IMR-90 (cell line): ENCODE data around the gene MEGF10. TPM values are rescaled to one million over a fixed set of nuclear protein-coding genes. Genes with fewer than 3 reads are reported as not detected.

ENCODE experiments used
- ATAC-seq: fragments of 200-7000 bp; cut with Tn5 transposase; 2 replicates; pipeline ENCODE4 v1.9.1; 2020; ENCODE audit warnings: low read depth, mild to moderate bottlenecking, moderate library complexity
- BruUV-seq: library from RNA; stranded (reverse); fragments of 400-500 nt; replicated peaks from 2 replicates; lab custom pipeline; 2021; lab: Mats Ljungman, UMichigan
- CTCF ChIA-PET: fragments of 300-600 bp; formaldehyde crosslinking; extraction: SDS; loops from one replicate; lab custom pipeline; 2021; ENCODE audit warnings: antibody characterized with exemption; lab: Yijun Ruan, JAX
- POLR2A ChIA-PET: fragments of 300-600 bp; sonication (Branson Sonifier 250); formaldehyde crosslinking; loops from one replicate; lab custom pipeline; 2022; ENCODE audit warnings: antibody characterized with exemption; ENCODE audit not compliant: unreplicated experiment; lab: Charles Lee
- DNase-seq: peaks from one replicate; pipeline ENCODE4 v3.0.0; 2013
- H2AFZ ChIP-seq: replicated peaks from 2 replicates; pipeline ENCODE3; 2013; ENCODE audit warnings: low read length, mild to moderate bottlenecking; ENCODE audit not compliant: poor library complexity
- H2AK5ac ChIP-seq: 2 replicates; pipeline ENCODE4 v1.6.1; 2013; ENCODE audit warnings: low read depth, low read length, inconsistent platforms
- H2AK9ac ChIP-seq: replicated peaks from 2 replicates; pipeline ENCODE3; 2013; ENCODE audit warnings: mild to moderate bottlenecking, low read depth, low read length, moderate library complexity; ENCODE audit not compliant: poor library complexity
- H2BK120ac ChIP-seq: 2 replicates; pipeline ENCODE4 v1.6.1; 2013; ENCODE audit warnings: low read depth, low read length, inconsistent platforms
- H2BK15ac ChIP-seq: 3 replicates; pipeline ENCODE4 v1.6.1; 2013; ENCODE audit warnings: low read depth, low read length, inconsistent platforms
- H2BK20ac ChIP-seq: 2 replicates; pipeline ENCODE4 v1.6.1; 2013; ENCODE audit warnings: low read depth, mild to moderate bottlenecking, inconsistent platforms, low read length, moderate library complexity
- H2BK5ac ChIP-seq: 2 replicates; pipeline ENCODE4 v1.6.1; 2013; ENCODE audit warnings: mild to moderate bottlenecking, low read depth, low read length, inconsistent platforms; ENCODE audit not compliant: poor library complexity, severe bottlenecking
- H3K14ac ChIP-seq: replicated peaks from 2 replicates; pipeline ENCODE4 v1.6.1; 2013; ENCODE audit warnings: low read depth, low read length, inconsistent platforms
- H3K18ac ChIP-seq: 2 replicates; pipeline ENCODE4 v1.6.1; 2013; ENCODE audit warnings: low read depth, low read length, control low read depth
- H3K23ac ChIP-seq: 2 replicates; pipeline ENCODE4 v1.6.1; 2013; ENCODE audit warnings: low read depth, low read length, inconsistent platforms
- H3K27ac ChIP-seq: 2 replicates; pipeline ENCODE4 v1.5.1; 2013; ENCODE audit warnings: mild to moderate bottlenecking, control low read depth, low read length; ENCODE audit not compliant: insufficient read depth
- H3K27me3 ChIP-seq: 2 replicates; pipeline ENCODE4 v1.6.1; 2013; ENCODE audit warnings: low read length; ENCODE audit not compliant: control insufficient read depth, insufficient read depth
- H3K36me3 ChIP-seq: 2 replicates; pipeline ENCODE4 v1.6.1; 2013; ENCODE audit warnings: low read length, mixed read lengths; ENCODE audit not compliant: control insufficient read depth, insufficient read depth
- H3K4ac ChIP-seq: 2 replicates; pipeline ENCODE4 v1.6.1; 2013; ENCODE audit warnings: low read depth, low read length, inconsistent platforms
- H3K4me1 ChIP-seq: 2 replicates; pipeline ENCODE4 v1.6.1; 2013; ENCODE audit warnings: low read length, mixed read lengths; ENCODE audit not compliant: control insufficient read depth, insufficient read depth
- H3K4me2 ChIP-seq: 2 replicates; pipeline ENCODE4 v1.6.1; 2013; ENCODE audit warnings: low read depth, mild to moderate bottlenecking, control low read depth, low read length, moderate library complexity
- H3K4me3 ChIP-seq: 2 replicates; pipeline ENCODE4 v1.5.1; 2013; ENCODE audit warnings: low read depth, mild to moderate bottlenecking, control low read depth, low read length, moderate library complexity; ENCODE audit not compliant: insufficient read depth
- H3K56ac ChIP-seq: 2 replicates; pipeline ENCODE4 v1.6.1; 2013; ENCODE audit warnings: low read length, inconsistent platforms; ENCODE audit not compliant: insufficient read depth; ENCODE audit errors: extremely low read depth
- H3K79me1 ChIP-seq, 2 experiments: 2 replicates each; pipeline ENCODE4 v1.6.1; 2013; ENCODE audit warnings: low read length in 2 of 2, inconsistent platforms in 1 of 2, low read depth in 1 of 2
- H3K9ac ChIP-seq: 2 replicates; pipeline ENCODE4 v1.6.1; 2013; ENCODE audit warnings: low read depth, low read length, control low read depth
- H3K9me1 ChIP-seq: 2 replicates; pipeline ENCODE4 v1.6.1; 2013; ENCODE audit warnings: low read length, inconsistent platforms; ENCODE audit not compliant: insufficient read depth
- H3K9me3 ChIP-seq: 2 replicates; pipeline ENCODE4 v1.6.1; 2013; ENCODE audit warnings: low read length; ENCODE audit not compliant: control insufficient read depth, insufficient read depth
- H4K20me1 ChIP-seq: 2 replicates; pipeline ENCODE4 v1.6.1; 2013; ENCODE audit warnings: low read length, inconsistent platforms; ENCODE audit not compliant: insufficient read depth
- H4K5ac ChIP-seq: 2 replicates; pipeline ENCODE4 v1.6.1; 2013; ENCODE audit warnings: mild to moderate bottlenecking, low read depth, low read length, control low read depth
- H4K8ac ChIP-seq, 2 experiments: 2 replicates each; pipeline ENCODE4 v1.6.1; 2013; ENCODE audit warnings: low read depth in 2 of 2, low read length in 2 of 2, control low read depth in 1 of 2, inconsistent platforms in 1 of 2
- H4K91ac ChIP-seq: 2 replicates; pipeline ENCODE4 v1.6.1; 2013; ENCODE audit warnings: low read depth, low read length, inconsistent platforms; ENCODE audit not compliant: insufficient read depth
- CEBPB ChIP-seq: IDR thresholded peaks from 2 replicates; pipeline ENCODE4 v1.6.1; 2012; ENCODE audit warnings: low read depth, low read length, improper control_type of control experiment
- FOS ChIP-seq: fragments of 150-350 bp; IDR thresholded peaks from 2 replicates; pipeline ENCODE4 v1.6.1; 2016; ENCODE audit warnings: low read depth, low read length
- MAFK ChIP-seq: IDR thresholded peaks from 2 replicates; pipeline ENCODE4 v1.6.1; 2012; ENCODE audit warnings: low read depth, low read length, improper control_type of control experiment
- POLR2A ChIP-seq: IDR thresholded peaks from 2 replicates; pipeline ENCODE4 v1.6.1; 2012; ENCODE audit warnings: mild to moderate bottlenecking, low read depth, low read length
- RAD21 ChIP-seq: IDR thresholded peaks from 2 replicates; pipeline ENCODE4 v1.6.1; 2012; ENCODE audit warnings: low read length, improper control_type of control experiment
- SMC3 ChIP-seq: fragments of 150-350 bp; IDR thresholded peaks from 2 replicates; pipeline ENCODE4 v1.6.1; 2016; ENCODE audit warnings: low read depth, mild to moderate bottlenecking, antibody characterized with exemption, low read length, moderate library complexity
- WGBS, 2 experiments: methylation state at CpG; one replicate each; pipeline versions ENCODE4 v1.1.5 to v1.1.7; 2013; ENCODE audit warnings: missing lambda C conversion rate in 2 of 2; ENCODE audit not compliant: insufficient read length in 1 of 2; ENCODE audit errors: extremely low coverage in 2 of 2; 5-methylcytosine and 5-hydroxymethylcytosine counted together
- dilution Hi-C: fragments of 300-500 bp; cut with HindIII; formaldehyde crosslinking; loops from one replicate; pipeline ENCODE4 v1.14.3; 2018; ENCODE audit warnings: low sequenced_read_pairs; ENCODE audit not compliant: unreplicated experiment
- in situ Hi-C: fragments of 300-500 bp; cut with MboI; formaldehyde crosslinking; loops from 3 replicates; pipeline ENCODE4 v1.14.3; 2019; ENCODE audit warnings: low sequenced_read_pairs, inconsistent platforms, mixed read lengths
- intact Hi-C: fragments of 100-400 bp; cut with micrococcal nuclease; formaldehyde crosslinking; loops from 2 replicates; pipeline ENCODE4 v1.10.0; 2022
- polyA plus RNA-seq, 3 experiments: library from polyadenylated mRNA; depleted of rRNA; stranded (reverse); fragments of >200 nt; gene quantifications; 2 replicates each; pipeline ENCODE4 v1.2.3, GENCODE V29; 2012; ENCODE audit warnings: low replicate concordance in 1 of 3
- total RNA-seq: library from RNA; depleted of rRNA; stranded (reverse); fragments of >200 nt; gene quantifications from 2 replicates; pipeline ENCODE4 v1.2.3, GENCODE V29; 2012
- TF ChIP-seq, protein P1 (sequence below): fragments of 150-350 bp; IDR thresholded peaks from 2 replicates; pipeline ENCODE4 v1.6.1; 2016; ENCODE audit warnings: low read depth, mild to moderate bottlenecking, low read length, moderate library complexity, borderline replicate concordance

MEGF10 gene
- total and polyA plus RNA-seq, 2 of the 4 experiments (the other 2 are of a cell fraction), result not detected

- Histone ChIP-seq H2BK120ac (no peak overlapping the region), H2BK20ac (no peak overlapping the region), H3K9ac (no peak overlapping the region), H3K27me3 (peaks cover 6% of the 10 kb centered on the region), H3K79me1 (no peaks in the 10 kb centered on the region), H3K56ac (no peak overlapping the region), H3K36me3 (no peaks in the 10 kb centered on the region), H2BK5ac (no peak overlapping the region), H3K4me1 (no peaks in the 10 kb centered on the region), H2AK9ac (no peak overlapping the region), H3K9me3 (no peaks in the 10 kb centered on the region), H3K14ac (no peak overlapping the region), H3K4me2 (no peak overlapping the region), H3K9me1 (no peaks in the 10 kb centered on the region), H2AFZ (no peak overlapping the region), H3K4ac (no peak overlapping the region), H2AK5ac (no peak overlapping the region), H3K23ac (no peak overlapping the region), H3K27ac (no peak overlapping the region), H2BK15ac (no peak overlapping the region), H3K4me3 (no peak overlapping the region), H4K8ac (no peak overlapping the region), H3K18ac (no peak overlapping the region), H4K20me1 (no peaks in the 10 kb centered on the region), H4K5ac (no peak overlapping the region), H4K91ac (no peak overlapping the region)
- TF ChIP-seq RAD21 (no peak), CEBPB (no peak), SMC3 (no peak), MAFK (no peak), POLR2A (no peak), FOS (no peak)
- TF ChIP-seq, protein P1, sequence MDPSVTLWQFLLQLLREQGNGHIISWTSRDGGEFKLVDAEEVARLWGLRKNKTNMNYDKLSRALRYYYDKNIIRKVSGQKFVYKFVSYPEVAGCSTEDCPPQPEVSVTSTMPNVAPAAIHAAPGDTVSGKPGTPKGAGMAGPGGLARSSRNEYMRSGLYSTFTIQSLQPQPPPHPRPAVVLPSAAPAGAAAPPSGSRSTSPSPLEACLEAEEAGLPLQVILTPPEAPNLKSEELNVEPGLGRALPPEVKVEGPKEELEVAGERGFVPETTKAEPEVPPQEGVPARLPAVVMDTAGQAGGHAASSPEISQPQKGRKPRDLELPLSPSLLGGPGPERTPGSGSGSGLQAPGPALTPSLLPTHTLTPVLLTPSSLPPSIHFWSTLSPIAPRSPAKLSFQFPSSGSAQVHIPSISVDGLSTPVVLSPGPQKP, result no peak
- DNase-seq, result no peak
- dilution Hi-C loops, result no loop called here
- intact Hi-C loops, result no loop called here
- whole genome bisulfite sequencing, 2 experiments, result no CpG with 5 or more reads among the region's 4 CpGs
- POLR2A ChIA-PET, result no interaction called here
- CTCF ChIA-PET, result no interaction called here
- no TSS peak for BruUV-seq
- ATAC-seq, result no peak
- in situ Hi-C loops, result loop anchor here (10.0 kb wide), 1 partner anchor 472 kb away; no protein-coding TSS in a partner anchor
Measured at GRCh38 chr5:127326431-127326830, 35.8 kb downstream of the MEGF10 start.
